Brain pericyte (primary cell): ENCODE results near the gene PTGES.
A peak's percentile ranks its signal among the peaks of the same experiment; 100 is the strongest.
"Not testable (repeated sequence)": the region's sequence is repeated elsewhere in the genome, so short reads cannot be mapped to it uniquely, and the experiment has no call there.

ENCODE experiments used
- DNase-seq: peaks from one replicate; pipeline ENCODE4 v3.0.0-alpha.2; 2012; ENCODE audit warnings: low read depth, low spot score

PTGES gene, protein sequence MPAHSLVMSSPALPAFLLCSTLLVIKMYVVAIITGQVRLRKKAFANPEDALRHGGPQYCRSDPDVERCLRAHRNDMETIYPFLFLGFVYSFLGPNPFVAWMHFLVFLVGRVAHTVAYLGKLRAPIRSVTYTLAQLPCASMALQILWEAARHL

DNA sequence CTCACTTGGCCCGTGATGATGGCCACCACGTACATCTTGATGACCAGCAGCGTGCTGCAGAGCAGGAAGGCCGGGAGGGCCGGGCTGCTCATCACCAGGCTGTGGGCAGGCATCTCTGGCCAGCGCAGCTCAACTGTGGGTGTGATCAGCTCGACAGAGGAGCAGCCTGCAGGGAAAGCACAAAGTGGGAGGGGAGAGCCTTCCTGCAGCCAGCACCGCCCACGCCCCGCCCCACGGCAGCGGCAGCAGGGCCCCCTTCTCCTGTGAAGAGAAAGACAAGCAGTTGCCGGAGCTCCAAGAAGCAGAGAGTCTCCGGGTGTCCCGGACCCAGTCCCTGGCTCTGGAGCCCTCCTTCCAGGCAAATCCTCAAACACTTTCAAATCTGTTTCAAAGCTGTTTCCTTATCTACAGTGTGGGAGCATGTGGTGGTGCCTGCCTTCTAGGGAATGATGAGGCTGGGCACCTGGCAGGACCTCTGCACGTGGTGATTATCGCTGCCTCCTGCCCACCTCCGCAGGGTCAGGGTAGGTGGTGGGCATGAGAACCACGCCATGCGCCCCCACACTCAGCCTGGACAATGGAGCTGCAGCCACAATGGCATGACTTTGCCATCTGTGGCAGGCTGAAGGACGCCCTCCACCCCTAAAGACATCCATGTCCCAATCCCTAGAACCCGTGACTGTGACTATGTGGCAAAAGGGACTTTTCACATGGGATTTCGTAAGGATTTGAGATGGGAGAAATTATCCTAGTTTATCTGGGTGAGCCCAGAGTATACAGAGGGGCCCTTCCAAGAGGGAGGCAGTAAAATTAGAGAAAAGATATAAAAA, at the start of gene PTGES:
PTGES (minus strand) TSS at position 143 of the 830 bp plus-strand sequence; CDS start at position 113, 30 bp downstream.
- DNase-seq = no peak

DNA sequence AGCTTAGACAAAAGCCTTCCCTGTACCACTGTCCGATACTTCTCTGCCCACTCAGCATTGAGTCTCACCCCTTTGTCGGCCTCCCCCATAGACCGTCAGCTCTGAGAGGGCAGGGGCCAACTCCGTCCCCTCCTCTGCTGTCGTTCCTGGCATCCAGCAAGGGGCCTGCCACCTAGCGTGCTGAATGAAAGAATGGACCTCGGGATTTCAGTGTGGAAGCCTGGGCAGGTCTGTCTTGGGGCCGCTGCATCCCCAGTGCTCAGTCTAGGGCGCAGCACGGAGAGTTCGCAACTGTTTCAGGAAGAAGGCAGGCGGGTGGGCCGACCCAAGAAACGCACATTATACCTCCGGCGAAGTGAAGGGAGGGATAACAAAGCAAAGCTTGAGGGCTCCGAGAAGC, 48.7 kb upstream of the PTGES start:
- no peak for DNase-seq

DNA sequence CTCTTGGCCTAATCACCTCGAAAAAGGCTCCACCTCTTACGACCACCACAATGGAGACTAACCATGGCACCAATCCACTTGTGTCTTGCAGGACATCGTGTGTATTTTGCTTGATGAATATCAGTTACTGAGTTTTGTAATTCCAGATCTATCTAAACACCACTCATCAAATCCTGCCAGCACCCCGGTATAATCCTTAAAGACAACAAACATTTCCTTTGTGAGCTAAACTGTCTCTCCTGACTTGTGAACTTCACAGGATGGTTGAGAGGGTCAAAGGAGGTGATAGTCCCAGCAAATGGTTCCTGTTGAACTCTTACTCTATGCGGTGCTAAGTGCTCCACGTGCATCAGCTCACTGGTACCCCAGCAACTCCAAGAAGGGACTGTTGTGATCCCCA, 46.1 kb upstream of the PTGES start:
- DNase-seq = no peak

DNA sequence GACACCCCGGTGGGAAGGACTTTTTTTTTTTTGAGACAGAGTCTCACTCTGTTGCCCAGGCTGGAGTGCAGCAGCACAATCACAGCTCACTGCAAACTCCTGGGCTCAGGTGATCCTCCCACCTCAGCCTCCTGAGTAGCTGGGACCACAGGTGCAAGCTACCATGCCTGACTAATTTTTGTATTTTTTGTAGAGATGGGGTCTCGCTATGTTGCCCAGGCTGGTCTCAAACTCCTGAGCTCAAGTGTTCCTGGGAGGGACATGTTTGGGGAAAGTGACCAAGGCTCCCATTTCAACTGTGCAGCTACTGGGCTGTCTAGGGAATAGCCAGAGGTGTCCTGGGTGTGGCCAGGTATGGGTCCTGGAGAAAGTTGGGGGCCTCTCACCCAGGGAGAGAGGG, 43.2 kb upstream of the PTGES start:
- not testable (repeated sequence) for DNase-seq

DNA sequence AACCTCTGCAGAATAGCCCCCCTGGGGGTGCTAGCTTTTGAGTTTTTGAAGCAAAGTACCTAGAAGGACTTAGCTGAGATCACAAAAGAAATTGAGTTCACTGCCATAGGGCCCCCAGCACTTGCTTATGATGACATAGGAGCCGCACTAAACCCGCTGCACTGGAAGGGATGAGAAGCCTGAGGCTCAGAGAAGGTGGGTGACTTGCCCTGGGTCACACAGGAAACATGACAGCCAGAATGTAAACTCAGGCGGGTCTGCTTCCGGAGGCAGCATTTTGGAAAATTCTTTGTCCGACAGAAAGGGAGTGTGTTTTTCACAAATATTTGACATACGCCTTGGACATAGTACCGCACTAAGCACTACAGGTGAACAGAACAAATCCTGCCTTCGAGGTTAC, 41.7 kb upstream of the PTGES start:
- DNase-seq = no peak

DNA sequence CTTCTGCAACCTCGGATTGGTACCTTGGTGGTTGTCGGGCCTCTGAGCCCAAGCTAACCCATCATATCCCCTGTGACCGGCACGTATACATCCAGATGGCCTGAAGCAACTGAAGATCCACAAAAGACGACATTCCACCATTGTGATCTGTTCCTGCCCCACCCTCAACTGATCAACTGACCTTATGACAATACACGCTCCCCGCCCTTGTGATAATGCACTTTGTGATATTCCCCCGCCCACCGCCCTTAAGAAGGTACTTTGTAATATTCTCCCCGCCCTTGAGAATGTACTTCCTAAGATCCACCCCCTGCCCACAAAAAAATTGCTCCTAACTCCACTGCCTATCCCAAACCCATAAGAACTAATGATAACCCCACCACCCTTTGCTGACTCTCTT, 33.6 kb upstream of the PTGES start:
- DNase-seq = no peak

DNA sequence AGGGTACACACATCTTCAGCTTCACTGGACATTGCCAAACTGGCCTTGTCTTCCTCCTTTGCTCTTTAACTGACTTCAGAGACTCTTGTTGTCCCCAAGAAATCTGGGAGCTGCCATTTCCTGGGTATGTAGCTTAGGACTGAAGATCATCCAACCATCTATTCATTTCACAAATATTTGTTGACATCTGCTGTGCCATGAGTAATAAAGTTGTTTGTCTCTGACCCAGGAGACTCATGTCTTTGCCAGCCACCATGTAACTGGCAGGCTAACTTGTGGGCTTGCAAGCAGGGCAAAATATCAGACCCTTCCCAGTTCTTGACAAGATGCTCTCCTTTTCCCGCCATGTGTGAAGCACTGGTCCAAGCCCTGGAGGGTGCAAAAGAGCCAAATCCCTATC, 33.0 kb upstream of the PTGES start:
- DNase-seq = no peak

DNA sequence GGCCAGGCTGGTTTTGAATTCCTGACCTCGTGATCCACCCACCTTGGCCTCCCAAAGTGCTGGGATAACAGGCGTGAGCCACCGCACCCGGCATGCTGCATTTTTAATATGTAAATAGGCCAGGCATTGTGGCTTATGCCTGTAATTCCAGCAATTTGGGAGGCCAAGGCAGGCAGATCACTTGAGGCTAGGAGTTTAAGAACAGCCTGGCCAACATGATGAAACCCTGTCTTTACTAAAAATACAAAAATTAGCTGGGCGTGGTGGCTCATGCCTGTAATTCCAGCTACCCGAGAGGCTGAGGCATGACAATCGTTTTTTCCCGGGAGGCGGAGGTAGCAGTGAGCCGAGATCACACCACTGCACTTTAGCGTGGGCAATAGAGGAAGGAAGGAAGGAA, 32.1 kb upstream of the PTGES start:
- not testable (repeated sequence) for DNase-seq

DNA sequence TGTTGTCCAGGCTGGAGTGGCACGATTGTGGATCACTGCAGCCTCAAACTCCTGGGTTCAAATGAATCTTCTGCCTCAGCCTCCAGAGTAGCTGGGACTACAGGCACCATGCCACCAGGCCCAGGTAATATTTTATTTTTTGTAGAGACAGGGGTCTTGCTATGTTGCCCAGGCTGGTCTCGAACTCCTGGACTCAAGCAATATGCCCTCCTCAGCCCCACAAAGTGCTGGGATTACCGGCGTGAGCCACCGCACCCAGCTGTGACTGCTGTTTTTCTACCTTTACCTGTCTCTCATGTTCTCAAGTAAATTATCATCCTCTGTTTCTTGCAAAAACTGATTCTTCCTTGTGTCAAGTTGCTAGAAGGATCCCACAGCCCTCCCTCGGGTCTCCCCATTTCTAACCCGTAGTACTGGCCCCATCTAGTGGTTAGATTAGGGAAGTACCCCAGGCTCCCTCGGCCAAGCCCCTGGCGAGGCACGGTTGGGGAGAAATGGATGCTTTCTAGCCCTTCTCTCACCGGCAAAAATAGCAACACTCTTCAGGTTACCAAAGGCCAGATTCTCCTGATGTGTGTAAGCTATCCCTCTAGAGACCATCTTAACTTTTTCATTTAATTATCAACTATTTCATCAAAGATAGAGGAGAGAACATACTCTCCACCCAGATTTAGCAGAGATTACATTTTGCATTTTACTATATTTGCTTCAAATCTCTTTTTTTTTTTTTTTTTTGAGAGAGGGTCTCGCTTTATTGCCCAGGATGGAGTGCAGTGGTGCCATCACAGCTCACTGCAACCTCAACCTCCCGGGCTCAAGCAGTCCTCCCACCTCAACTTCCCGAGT, 30.9 kb upstream of the PTGES start:
- no peak for DNase-seq

DNA sequence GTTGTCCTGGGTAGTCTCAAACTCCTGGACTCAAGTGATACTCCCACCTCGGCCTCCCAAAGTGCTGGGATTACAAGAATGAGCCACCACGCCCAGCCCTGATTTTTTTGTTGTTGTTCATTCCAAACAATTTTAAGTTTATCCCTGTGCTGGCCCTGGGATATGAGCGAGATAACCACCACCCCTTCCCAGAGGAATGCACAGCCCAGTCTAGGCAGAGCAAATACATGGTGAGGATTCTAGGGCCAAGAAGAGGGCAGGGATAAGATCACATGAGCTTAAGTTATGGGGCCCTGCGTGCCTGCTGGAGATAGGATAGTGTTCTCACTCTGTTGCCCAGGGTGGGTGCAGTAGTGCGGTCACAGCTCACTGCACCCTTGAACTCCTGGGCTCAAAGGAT, 29.1 kb upstream of the PTGES start:
- no peak for DNase-seq

DNA sequence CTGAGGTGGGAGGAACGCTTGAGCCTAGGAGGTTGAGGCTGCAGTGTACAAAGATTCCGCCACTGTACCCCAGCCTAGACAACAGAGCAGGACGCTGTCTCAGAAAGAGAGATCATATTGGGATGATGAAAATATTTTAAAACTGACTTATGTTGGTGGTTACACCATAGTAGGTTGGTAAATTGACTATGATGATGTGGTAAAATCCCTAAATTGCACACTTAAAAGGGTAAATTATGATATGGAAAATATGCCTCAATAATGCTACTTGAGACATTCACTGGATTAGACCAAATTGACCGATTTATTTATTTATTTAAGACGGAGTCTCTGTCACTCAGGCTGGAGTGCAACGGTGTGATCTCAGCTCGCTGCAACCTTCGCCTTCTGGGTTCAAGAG, 28.3 kb upstream of the PTGES start:
- DNase-seq = no peak

DNA sequence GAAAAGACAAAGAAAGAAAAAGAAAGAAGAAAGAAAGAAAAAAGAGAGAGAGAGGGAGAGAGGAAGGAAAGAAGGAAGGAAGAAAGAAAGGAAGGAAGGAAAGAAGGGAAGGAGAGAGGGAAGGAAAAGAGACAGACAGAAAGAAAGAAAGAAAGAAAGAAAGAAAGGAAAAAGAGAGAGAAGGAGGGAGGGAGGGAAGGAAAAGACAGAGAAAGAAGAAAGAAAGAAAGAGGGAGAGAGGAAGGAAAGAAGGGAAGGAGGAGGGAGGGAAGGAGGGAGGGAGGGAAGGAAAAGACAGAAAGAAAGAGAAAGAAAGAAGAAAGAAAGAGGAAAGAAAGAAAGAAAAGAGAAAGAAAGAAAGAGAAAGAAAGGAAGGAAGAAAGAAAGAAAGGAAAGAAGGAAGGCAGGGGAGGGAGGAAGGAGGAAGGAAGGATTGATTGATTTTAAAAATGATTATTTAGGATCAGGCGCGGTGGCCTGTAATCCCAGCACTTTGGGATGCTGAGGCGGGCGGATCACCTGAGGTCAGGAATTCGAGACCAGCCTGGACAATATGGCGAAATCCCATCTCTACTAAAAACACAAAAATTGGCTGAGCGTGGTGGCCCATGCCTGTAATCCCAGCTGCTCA, 26.8 kb upstream of the PTGES start:
- DNase-seq = no peak

DNA sequence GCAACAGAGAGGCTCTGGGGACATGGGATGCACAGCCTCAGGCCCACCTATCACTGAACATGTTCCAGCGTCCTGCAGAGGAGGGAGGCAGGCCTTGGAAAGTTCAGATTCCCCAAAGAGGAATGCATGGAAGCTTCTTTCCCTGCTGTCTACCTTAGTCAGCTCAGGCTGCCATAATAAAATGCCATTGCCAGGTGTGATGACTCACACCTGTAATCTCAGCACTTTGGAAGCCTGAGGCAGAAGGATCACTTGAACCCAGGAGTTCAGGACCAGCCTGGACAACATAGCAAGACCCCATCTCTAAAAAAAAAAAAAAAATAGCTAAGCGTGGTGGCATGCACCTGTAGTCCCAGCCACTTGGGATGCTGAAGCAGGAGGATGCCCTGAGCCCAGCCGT, 25.6 kb upstream of the PTGES start:
- DNase-seq = no peak

DNA sequence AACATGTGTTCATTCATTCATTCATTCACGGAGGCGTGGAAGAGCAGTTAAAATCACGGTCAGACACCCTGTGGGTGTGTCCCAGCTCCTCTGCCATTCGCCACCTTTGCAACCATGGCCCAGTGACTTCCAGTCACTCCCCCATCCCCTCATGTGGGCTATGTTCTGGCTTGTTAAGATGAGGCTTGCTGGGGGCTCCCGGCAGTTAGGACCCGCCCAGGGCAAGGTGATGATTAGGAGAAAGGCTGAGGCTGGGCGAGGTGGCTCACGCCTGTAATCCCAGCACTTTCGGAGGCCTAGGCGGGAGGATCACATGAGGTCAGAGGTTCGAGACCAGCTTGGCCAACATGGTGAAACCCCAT, 24.9 kb upstream of the PTGES start:
- DNase-seq = no peak

DNA sequence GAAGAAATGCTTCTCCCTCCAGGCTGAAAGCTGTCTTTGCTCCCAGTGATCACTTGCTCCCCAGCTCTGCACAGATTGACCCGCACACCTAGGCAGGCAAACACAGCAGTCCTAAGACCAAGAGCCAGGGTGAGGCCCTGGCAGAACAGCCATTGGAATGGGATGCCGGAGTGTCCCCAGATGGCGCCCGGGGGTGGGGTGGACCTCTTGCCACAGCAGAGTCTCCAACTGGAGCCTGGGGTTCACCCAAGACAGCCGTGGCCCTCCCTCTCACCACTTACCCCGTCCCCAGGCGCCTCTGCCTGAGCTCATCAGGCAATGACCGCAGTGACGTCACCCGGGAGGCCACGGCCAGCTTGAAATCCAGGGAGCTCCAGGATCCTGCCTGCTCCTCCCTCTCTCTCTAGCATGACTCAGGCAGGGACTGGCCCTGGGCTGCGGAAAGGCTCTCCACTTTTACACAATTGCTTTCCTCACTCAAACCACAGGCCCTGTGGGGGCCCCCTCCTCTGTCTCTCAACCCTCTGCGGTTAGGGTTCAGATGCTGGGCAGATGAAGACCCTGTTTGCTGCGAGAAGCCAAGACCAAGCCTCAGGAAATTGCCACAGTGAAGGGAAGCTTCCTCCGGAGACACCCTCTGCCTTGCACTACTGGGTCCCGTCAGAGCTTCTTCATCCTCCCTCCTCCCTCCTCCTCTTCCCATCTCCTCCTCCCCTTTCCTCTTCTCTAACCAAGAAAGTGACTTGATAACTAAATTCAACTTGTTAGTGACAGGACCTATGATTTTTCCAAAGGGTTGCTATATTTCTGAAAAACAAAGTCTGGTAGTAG, 24.3 kb upstream of the PTGES start:
- peak; percentile 99 for DNase-seq

DNA sequence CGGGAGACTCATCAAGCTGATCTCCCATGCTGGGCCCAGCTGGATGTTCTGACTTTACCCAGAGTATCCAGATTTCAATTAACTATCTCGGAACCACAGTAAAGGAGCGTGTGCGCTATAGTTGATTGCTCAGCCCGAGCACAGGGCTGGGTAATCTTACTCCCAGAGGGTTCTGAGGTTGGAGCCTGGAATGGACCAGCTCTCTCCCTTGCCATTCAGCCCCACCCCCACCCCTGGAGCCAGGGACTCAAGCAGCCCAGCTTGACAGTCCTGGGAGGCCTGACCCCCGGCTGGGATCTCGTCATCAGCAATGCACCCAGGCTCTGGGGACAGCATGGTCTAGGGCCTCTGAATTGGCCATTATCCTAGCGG, 23.7 kb upstream of the PTGES start:
- no peak for DNase-seq

DNA sequence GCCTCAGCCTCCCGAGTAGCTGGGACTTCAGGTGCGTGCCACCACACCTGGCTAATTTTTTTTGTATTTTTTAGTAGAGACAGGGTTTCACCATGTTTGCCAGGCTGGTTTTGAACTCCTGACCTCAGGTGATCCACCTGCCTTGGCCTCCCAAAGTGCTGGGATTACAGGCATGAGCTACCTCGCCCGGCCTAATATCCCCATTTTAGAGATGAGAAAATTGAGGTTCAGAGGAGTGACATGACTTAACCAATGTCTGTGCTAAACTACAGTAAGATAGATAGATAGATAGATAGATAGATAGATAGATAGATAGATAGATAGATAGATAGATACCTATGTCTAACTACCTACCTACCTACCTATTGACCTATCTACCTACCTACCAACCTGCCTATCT, 23.3 kb upstream of the PTGES start:
- not testable (repeated sequence) for DNase-seq

DNA sequence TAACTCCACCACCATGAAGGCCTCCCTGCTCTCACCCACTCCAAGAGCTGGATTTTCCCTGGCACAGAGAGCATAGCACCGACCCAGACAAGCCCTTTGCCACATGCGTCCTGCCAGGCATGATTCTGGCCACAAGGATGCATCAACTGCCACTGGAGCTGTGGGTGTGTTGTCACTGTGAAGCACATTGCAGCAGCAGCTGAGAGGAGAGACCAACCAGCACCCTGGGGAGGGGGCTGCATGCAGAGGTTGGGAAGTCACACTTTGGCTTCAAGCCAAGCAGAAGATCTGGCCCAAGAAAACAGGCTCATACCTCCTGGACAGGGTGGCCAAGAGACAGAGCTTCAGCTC, 22.6 kb upstream of the PTGES start:
- no peak for DNase-seq

DNA sequence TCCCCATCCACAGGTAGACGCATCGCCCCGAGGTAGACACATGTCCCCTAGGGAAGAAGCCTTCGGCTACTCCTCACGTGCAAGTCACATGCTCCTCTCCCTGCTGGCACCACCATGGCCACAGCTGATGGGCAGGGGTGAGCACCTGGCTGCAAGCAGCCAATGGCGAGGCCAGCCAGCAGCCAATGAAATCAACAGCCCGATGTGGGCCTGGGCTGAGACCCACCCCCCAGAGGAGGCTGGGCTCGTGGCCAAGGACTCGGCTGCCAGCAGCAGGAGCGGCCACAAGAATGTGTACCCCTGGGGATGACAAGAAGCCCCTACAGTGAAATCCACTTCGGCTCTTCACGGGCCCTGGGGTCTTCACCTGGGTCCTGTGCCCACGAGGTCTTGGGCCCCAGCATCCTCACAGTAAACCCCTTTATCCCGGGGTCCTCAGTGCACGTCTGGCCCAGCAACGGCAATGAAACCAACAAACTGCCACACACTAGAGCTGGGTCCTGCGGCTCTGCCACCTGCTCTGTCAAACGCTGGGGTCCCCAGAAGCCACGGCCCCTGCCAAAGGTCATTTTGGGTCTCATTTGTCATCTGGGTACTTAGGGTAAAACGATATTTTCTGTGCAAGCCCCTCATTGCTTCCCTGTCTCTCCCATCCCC, 22.1 kb upstream of the PTGES start:
- DNase-seq = no peak

DNA sequence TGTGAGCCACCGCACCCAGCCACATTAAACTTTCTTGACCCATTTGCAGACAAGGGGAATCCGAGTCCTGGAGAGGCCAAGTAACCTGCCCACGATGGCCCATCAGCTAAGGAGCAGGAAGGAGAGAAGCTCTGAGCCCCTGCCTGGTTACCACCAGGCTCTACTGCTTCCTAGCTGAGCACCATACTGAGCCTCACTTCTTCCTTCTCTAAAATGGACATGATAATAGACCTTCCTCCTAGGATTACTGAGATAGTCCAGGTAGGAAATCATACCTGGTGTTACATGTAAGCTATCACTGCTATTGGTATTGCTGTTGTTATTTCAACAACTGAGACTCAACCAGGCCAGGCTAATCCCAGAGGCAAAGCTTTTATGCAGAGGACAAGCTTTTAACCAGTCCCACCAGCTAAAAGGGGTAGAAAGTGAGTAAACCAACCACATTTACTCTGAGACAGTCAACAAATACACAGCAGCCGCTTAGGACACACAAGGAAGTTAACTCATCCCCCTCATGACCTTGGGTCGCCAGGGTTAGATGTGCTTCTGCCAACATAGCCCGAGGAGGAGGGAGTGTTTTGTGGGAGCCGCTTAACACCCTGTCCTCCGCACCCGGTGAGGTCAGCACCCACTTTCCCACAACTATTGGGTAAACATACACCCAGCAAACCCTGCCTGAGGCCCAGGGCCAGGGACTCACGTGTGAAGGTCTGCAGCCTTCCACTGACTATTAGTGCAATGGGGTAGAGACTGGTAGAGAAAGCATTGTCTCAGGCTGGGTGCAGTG, 20.6 kb upstream of the PTGES start:
- no peak for DNase-seq
